ENCODE results near the gene COL24A1.
"Not testable (repeated sequence)": the region's sequence is repeated elsewhere in the genome, so short reads cannot be mapped to it uniquely, and the experiment has no call there.

The COL24A1 gene

GRCh38 chr1:85962457-85962856 is 194.1 kb downstream of the COL24A1 start:
- no peaks in the 10 kb centered on the region for H3K79me2 ChIP-seq (ENCODE audit: control insufficient read depth, insufficient read depth, low read length)
- H2BK120ac ChIP-seq (ENCODE audit: low read depth, low read length), result no peak overlapping the region
- no peak overlapping the region for H3K4me3 ChIP-seq (ENCODE audit: low read length)
- H3K9ac ChIP-seq (ENCODE audit: low read length), result no peak overlapping the region
- WGBS (ENCODE audit: extremely low coverage, insufficient coverage, low lambda C conversion rate), result no CpG with 5 or more reads among the region's 2 CpGs
- no peak overlapping the region for H4K8ac ChIP-seq (ENCODE audit: low read depth, low read length)
- no peaks in the 10 kb centered on the region for H3K36me3 ChIP-seq (ENCODE audit: control insufficient read depth, insufficient read depth, low read length)
- no peak overlapping the region for H3K4me2 ChIP-seq (ENCODE audit: low read length)
- no peak overlapping the region for H3K23ac ChIP-seq (ENCODE audit: low read length)
- H3K4ac ChIP-seq (ENCODE audit: low read depth, low read length), result no peak overlapping the region
- H3K18ac ChIP-seq (ENCODE audit: low read length), result no peak overlapping the region
- no peak overlapping the region for H3K56ac ChIP-seq (ENCODE audit: low read length)
- no peaks in the 10 kb centered on the region for H3K4me1 ChIP-seq (ENCODE audit: control insufficient read depth, low read depth, low read length)
- H2AK5ac ChIP-seq (ENCODE audit: low read length), result no peak overlapping the region
- H3K27me3 ChIP-seq (ENCODE audit: insufficient read depth, low read length, poor library complexity), result no peaks in the 10 kb centered on the region
- H3K79me1 ChIP-seq (ENCODE audit: low read length), result no peaks in the 10 kb centered on the region
- H4K5ac ChIP-seq (ENCODE audit: low read length), result no peak overlapping the region
- DNase-seq, result no peak
- no peak overlapping the region for H3K27ac ChIP-seq (ENCODE audit: low read depth, low read length)
- no peak overlapping the region for H2BK5ac ChIP-seq (ENCODE audit: low read length)
- H2BK15ac ChIP-seq (replicated peaks; ENCODE audit: low read depth), result no peak overlapping the region

DNA sequence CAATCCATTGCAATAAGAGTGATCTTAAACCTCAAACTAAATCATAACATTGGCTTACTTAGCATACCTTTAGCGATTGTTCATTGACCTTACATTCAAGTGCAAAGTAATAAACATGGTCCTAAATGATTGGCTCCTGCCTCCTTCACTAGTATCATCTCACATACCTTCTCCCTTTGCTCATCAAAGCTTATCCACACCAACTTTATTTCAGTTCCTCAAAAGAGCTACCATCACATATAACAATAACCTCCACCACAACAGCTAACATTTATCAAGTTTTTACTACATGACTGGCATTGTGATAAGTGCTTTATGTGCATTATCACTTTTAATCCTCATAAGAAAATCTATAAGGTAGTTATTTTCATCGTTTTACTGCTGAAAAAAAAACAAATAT is 198.8 kb downstream of the COL24A1 start:
- H4K8ac ChIP-seq (ENCODE audit: low read depth, low read length), result no peak overlapping the region
- H2AK5ac ChIP-seq (ENCODE audit: low read length), result no peak overlapping the region
- no peak overlapping the region for H3K4me2 ChIP-seq (ENCODE audit: low read length)
- H3K27ac ChIP-seq (ENCODE audit: low read depth, low read length), result no peak overlapping the region
- no peak overlapping the region for H3K56ac ChIP-seq (ENCODE audit: low read length)
- H2BK15ac ChIP-seq (replicated peaks; ENCODE audit: low read depth), result no peak overlapping the region
- no peak overlapping the region for H3K18ac ChIP-seq (ENCODE audit: low read length)
- no peaks in the 10 kb centered on the region for H3K79me2 ChIP-seq (ENCODE audit: control insufficient read depth, insufficient read depth, low read length)
- H3K36me3 ChIP-seq (ENCODE audit: control insufficient read depth, insufficient read depth, low read length), result no peaks in the 10 kb centered on the region
- no peak for DNase-seq
- H3K9ac ChIP-seq (ENCODE audit: low read length), result no peak overlapping the region
- H3K23ac ChIP-seq (ENCODE audit: low read length), result no peak overlapping the region
- H3K4ac ChIP-seq (ENCODE audit: low read depth, low read length), result no peak overlapping the region
- no peaks in the 10 kb centered on the region for H3K4me1 ChIP-seq (ENCODE audit: control insufficient read depth, low read depth, low read length)
- no peak overlapping the region for H2BK5ac ChIP-seq (ENCODE audit: low read length)
- WGBS (ENCODE audit: extremely low coverage, insufficient coverage, low lambda C conversion rate), result no CpG with 5 or more reads among the region's 2 CpGs
- no peak overlapping the region for H3K4me3 ChIP-seq (ENCODE audit: low read length)
- no peak overlapping the region for H2BK120ac ChIP-seq (ENCODE audit: low read depth, low read length)
- no peaks in the 10 kb centered on the region for H3K79me1 ChIP-seq (ENCODE audit: low read length)
- no peak overlapping the region for H4K5ac ChIP-seq (ENCODE audit: low read length)
- H3K27me3 ChIP-seq (ENCODE audit: insufficient read depth, low read length, poor library complexity), result no peaks in the 10 kb centered on the region

DNA sequence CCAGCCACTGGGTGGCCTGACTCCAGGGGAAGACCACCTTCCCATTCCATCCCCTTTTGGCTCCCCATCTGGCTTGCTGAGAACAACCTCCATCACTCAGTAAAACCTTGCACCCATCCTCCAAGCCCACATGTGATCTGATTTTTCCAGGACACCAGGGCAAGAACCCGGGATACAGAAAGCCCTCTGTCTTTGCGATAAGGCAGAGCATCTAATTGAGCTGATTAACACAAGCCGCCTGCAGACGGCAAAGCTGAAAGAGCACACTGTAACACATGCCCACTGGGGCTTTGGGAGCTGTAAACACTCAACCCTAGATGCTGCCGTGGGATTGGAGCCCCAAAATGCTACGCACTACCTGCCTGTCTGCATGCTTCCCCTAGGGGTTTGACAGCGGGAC is 201.4 kb downstream of the COL24A1 start:
- not testable (repeated sequence) for H3K56ac ChIP-seq (ENCODE audit: low read length); H2AK5ac ChIP-seq (ENCODE audit: low read length); H3K4me2 ChIP-seq (ENCODE audit: low read length); H3K4me3 ChIP-seq (ENCODE audit: low read length); H3K23ac ChIP-seq (ENCODE audit: low read length); H3K4ac ChIP-seq (ENCODE audit: low read depth, low read length); H3K4me1 ChIP-seq (ENCODE audit: control insufficient read depth, low read depth, low read length); H4K5ac ChIP-seq (ENCODE audit: low read length); H2BK120ac ChIP-seq (ENCODE audit: low read depth, low read length); H2BK5ac ChIP-seq (ENCODE audit: low read length); H4K8ac ChIP-seq (ENCODE audit: low read depth, low read length); H3K79me2 ChIP-seq (ENCODE audit: control insufficient read depth, insufficient read depth, low read length); H3K79me1 ChIP-seq (ENCODE audit: low read length); H3K36me3 ChIP-seq (ENCODE audit: control insufficient read depth, insufficient read depth, low read length); H2BK15ac ChIP-seq (replicated peaks; ENCODE audit: low read depth); H3K27me3 ChIP-seq (ENCODE audit: insufficient read depth, low read length, poor library complexity); H3K18ac ChIP-seq (ENCODE audit: low read length); H3K27ac ChIP-seq (ENCODE audit: low read depth, low read length); H3K9ac ChIP-seq (ENCODE audit: low read length)
- no CpG with 5 or more reads among the region's 7 CpGs for WGBS (ENCODE audit: extremely low coverage, insufficient coverage, low lambda C conversion rate)
- peak; percentile 0 for DNase-seq

DNA sequence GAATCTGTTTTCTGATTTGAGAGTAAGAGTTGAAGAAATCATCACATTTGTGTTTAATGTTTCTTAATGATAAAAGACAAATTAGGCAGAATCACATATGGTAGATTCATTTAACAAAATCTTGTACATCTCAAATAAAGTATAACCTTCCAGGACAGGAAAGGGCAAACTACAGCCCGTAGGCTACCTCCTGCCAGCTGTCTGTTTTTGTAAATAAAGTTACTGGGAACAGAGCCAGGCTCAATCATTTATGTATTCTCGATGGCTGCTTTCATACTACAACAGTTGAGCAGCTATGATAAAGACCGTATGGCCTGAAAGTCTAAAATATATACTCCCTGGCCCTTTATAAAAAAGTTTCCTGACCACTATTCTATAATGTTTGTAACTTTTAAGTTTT is 204.1 kb downstream of the COL24A1 start:
- H3K27me3 ChIP-seq (ENCODE audit: insufficient read depth, low read length, poor library complexity), result no peaks in the 10 kb centered on the region
- H4K5ac ChIP-seq (ENCODE audit: low read length), result no peak overlapping the region
- H3K4me1 ChIP-seq (ENCODE audit: control insufficient read depth, low read depth, low read length), result no peaks in the 10 kb centered on the region
- no peak overlapping the region for H2BK5ac ChIP-seq (ENCODE audit: low read length)
- no peak overlapping the region for H2BK120ac ChIP-seq (ENCODE audit: low read depth, low read length)
- H3K56ac ChIP-seq (ENCODE audit: low read length), result no peak overlapping the region
- H3K36me3 ChIP-seq (ENCODE audit: control insufficient read depth, insufficient read depth, low read length), result no peaks in the 10 kb centered on the region
- no peak overlapping the region for H3K4ac ChIP-seq (ENCODE audit: low read depth, low read length)
- H3K9ac ChIP-seq (ENCODE audit: low read length), result no peak overlapping the region
- H4K8ac ChIP-seq (ENCODE audit: low read depth, low read length), result no peak overlapping the region
- no peak overlapping the region for H2BK15ac ChIP-seq (replicated peaks; ENCODE audit: low read depth)
- H3K4me3 ChIP-seq (ENCODE audit: low read length), result no peak overlapping the region
- DNase-seq, result no peak
- H2AK5ac ChIP-seq (ENCODE audit: low read length), result no peak overlapping the region
- H3K18ac ChIP-seq (ENCODE audit: low read length), result no peak overlapping the region
- H3K27ac ChIP-seq (ENCODE audit: low read depth, low read length), result no peak overlapping the region
- no peaks in the 10 kb centered on the region for H3K79me2 ChIP-seq (ENCODE audit: control insufficient read depth, insufficient read depth, low read length)
- H3K4me2 ChIP-seq (ENCODE audit: low read length), result no peak overlapping the region
- H3K79me1 ChIP-seq (ENCODE audit: low read length), result no peaks in the 10 kb centered on the region
- WGBS (ENCODE audit: extremely low coverage, insufficient coverage, low lambda C conversion rate), result no CpG with 5 or more reads among the region's 3 CpGs
- H3K23ac ChIP-seq (ENCODE audit: low read length), result no peak overlapping the region

DNA sequence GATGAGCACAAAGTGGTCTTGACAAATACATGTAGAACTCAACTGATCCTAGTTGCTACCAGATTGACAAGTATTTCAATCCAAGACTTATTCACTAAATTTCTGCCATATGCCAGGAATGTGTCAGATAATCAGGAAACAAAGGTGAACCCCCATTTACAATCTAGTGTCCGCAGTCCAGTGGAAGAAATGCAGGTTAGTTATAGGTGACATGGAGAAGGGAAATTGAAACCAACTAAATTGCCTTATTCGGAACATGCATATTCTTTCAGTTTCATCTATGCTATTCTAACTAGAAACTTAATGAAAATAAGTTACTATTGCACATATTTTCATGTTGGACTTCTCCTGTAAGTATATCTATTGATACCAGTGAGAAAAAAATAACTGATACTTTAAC is 209.4 kb downstream of the COL24A1 start:
- Histone ChIP-seq H3K27me3 (ENCODE audit: insufficient read depth, low read length, poor library complexity) (no peaks in the 10 kb centered on the region), H4K5ac (ENCODE audit: low read length) (no peak overlapping the region), H3K4me3 (ENCODE audit: low read length) (no peak overlapping the region), H2AK5ac (ENCODE audit: low read length) (no peak overlapping the region), H3K4me1 (ENCODE audit: control insufficient read depth, low read depth, low read length) (no peaks in the 10 kb centered on the region), H4K8ac (ENCODE audit: low read depth, low read length) (no peak overlapping the region), H3K4me2 (ENCODE audit: low read length) (no peak overlapping the region), H3K9ac (ENCODE audit: low read length) (no peak overlapping the region), H3K36me3 (ENCODE audit: control insufficient read depth, insufficient read depth, low read length) (no peaks in the 10 kb centered on the region), H2BK120ac (ENCODE audit: low read depth, low read length) (no peak overlapping the region), H3K23ac (ENCODE audit: low read length) (no peak overlapping the region), H3K79me2 (ENCODE audit: control insufficient read depth, insufficient read depth, low read length) (no peaks in the 10 kb centered on the region), H3K27ac (ENCODE audit: low read depth, low read length) (no peak overlapping the region), H3K79me1 (ENCODE audit: low read length) (no peaks in the 10 kb centered on the region), H3K18ac (ENCODE audit: low read length) (no peak overlapping the region), H3K56ac (ENCODE audit: low read length) (no peak overlapping the region), H3K4ac (ENCODE audit: low read depth, low read length) (no peak overlapping the region), H2BK5ac (ENCODE audit: low read length) (no peak overlapping the region), H2BK15ac (replicated peaks; ENCODE audit: low read depth) (no peak overlapping the region)
- no CpG with 5 or more reads among the region's 2 CpGs for WGBS (ENCODE audit: extremely low coverage, insufficient coverage, low lambda C conversion rate)
- no peak for DNase-seq

- Histone ChIP-seq H3K4ac (ENCODE audit: low read depth, low read length) (no peak overlapping the region), H2BK120ac (ENCODE audit: low read depth, low read length) (no peak overlapping the region), H2BK15ac (replicated peaks; ENCODE audit: low read depth) (no peak overlapping the region), H3K27me3 (ENCODE audit: insufficient read depth, low read length, poor library complexity) (no peaks in the 10 kb centered on the region), H3K4me2 (ENCODE audit: low read length) (no peak overlapping the region), H2AK5ac (ENCODE audit: low read length) (no peak overlapping the region), H3K79me1 (ENCODE audit: low read length) (no peaks in the 10 kb centered on the region), H3K79me2 (ENCODE audit: control insufficient read depth, insufficient read depth, low read length) (no peaks in the 10 kb centered on the region), H3K9ac (ENCODE audit: low read length) (no peak overlapping the region), H3K18ac (ENCODE audit: low read length) (no peak overlapping the region), H3K4me1 (ENCODE audit: control insufficient read depth, low read depth, low read length) (no peaks in the 10 kb centered on the region), H3K56ac (ENCODE audit: low read length) (no peak overlapping the region), H2BK5ac (ENCODE audit: low read length) (no peak overlapping the region), H3K23ac (ENCODE audit: low read length) (no peak overlapping the region), H3K4me3 (ENCODE audit: low read length) (no peak overlapping the region), H4K5ac (ENCODE audit: low read length) (no peak overlapping the region), H4K8ac (ENCODE audit: low read depth, low read length) (no peak overlapping the region), H3K36me3 (ENCODE audit: control insufficient read depth, insufficient read depth, low read length) (no peaks in the 10 kb centered on the region), H3K27ac (ENCODE audit: low read depth, low read length) (no peak overlapping the region)
- whole genome bisulfite sequencing (ENCODE audit: extremely low coverage, insufficient coverage, low lambda C conversion rate), result no CpG with 5 or more reads among the region's 1 CpG
- no peak for DNase-seq
Observed at GRCh38 chr1:85943945-85944344, 212.6 kb downstream of the COL24A1 start.

All from mesendoderm (in vitro differentiated cells).